Astrocyte of the cerebellum (primary cell): Measurements from ENCODE around the gene GAN.

Source experiments
- DNase-seq: peaks from one replicate; pipeline ENCODE4 v3.0.0-alpha.2; 2011; ENCODE audit warnings: low read depth
- H3K4me3 ChIP-seq: 2 replicates; pipeline ENCODE4 v1.5.1; 2011; ENCODE audit warnings: mild to moderate bottlenecking, low read depth, low read length, moderate library complexity
- CTCF ChIP-seq: IDR thresholded peaks from 2 replicates; pipeline ENCODE4 v1.5.1; 2012; ENCODE audit warnings: low read length, low read depth, moderate library complexity, mild to moderate bottlenecking; ENCODE audit errors: missing control alignments
- in situ Hi-C: cut with HindIII; loops from 2 replicates; pipeline ENCODE4 v1.10.0; 2017; ENCODE audit warnings: low sequenced_read_pairs

Gene GAN

GRCh38 chr16:81273223-81273950, 41.4 kb upstream of the GAN start:
- in situ Hi-C loops: no loop called here
- no peak overlapping the region for H3K4me3 ChIP-seq
- peak; percentile 26 for DNase-seq
- no peak for TF ChIP-seq CTCF

- in situ Hi-C loops: no loop called here
- no peak for TF ChIP-seq CTCF
- no peak for DNase-seq
- no peak overlapping the region for H3K4me3 ChIP-seq
Observed at GRCh38 chr16:81275064-81275532, 39.7 kb upstream of the GAN start.

- TF ChIP-seq CTCF: no peak
- H3K4me3 ChIP-seq: no peak overlapping the region
- no peak for DNase-seq
- in situ Hi-C loops: no loop called here
Observed at GRCh38 chr16:81275795-81276194, 39.0 kb upstream of the GAN start.

- in situ Hi-C loops: no loop called here
- no peak overlapping the region for H3K4me3 ChIP-seq
- DNase-seq: no peak
- no peak for TF ChIP-seq CTCF
Observed at GRCh38 chr16:81276323-81276722, 38.4 kb upstream of the GAN start.

GRCh38 chr16:81277541-81278080, 37.2 kb upstream of the GAN start:
- no peak for DNase-seq
- in situ Hi-C loops: no loop called here
- TF ChIP-seq CTCF: no peak
- H3K4me3 ChIP-seq: no peak overlapping the region

- no peak for DNase-seq
- no peak overlapping the region for H3K4me3 ChIP-seq
- in situ Hi-C loops: no loop called here
- no peak for TF ChIP-seq CTCF
Observed at GRCh38 chr16:81278526-81278925, 36.2 kb upstream of the GAN start.
